ENCODE measurements around the gene CERS4.

The CERS4 gene

GRCh38 chr19:8224394-8225145 is 15.4 kb downstream of the CERS4 start:
- no peak overlapping the region for H3K27ac ChIP-seq
- TF ChIP-seq CTCF (IDR thresholded peaks at IDR 0.05): no peak
- TF ChIP-seq ZFX (IDR thresholded peaks at IDR 0.05; ENCODE audit: borderline replicate concordance): no peak

- TF ChIP-seq CTCF (IDR thresholded peaks at IDR 0.05) (no peak), ZFX (IDR thresholded peaks at IDR 0.05; ENCODE audit: borderline replicate concordance) (no peak)
- H3K27ac ChIP-seq: no peak overlapping the region
Observed at GRCh38 chr19:8231073-8231604, 22.0 kb downstream of the CERS4 start.

GRCh38 chr19:8233370-8233769 is 24.2 kb downstream of the CERS4 start:
- TF ChIP-seq ZFX (IDR thresholded peaks at IDR 0.05; ENCODE audit: borderline replicate concordance) (no peak), CTCF (IDR thresholded peaks at IDR 0.05) (no peak)
- no peak overlapping the region for H3K27ac ChIP-seq

- TF ChIP-seq CTCF (IDR thresholded peaks at IDR 0.05): no peak
- TF ChIP-seq ZFX (IDR thresholded peaks at IDR 0.05; ENCODE audit: borderline replicate concordance): no peak
- H3K27ac ChIP-seq: no peak overlapping the region
Observed at GRCh38 chr19:8237026-8237425, 27.9 kb downstream of the CERS4 start.

GRCh38 chr19:8238251-8238650 is 29.1 kb downstream of the CERS4 start:
- no peak for TF ChIP-seq ZFX (IDR thresholded peaks at IDR 0.05; ENCODE audit: borderline replicate concordance)
- H3K27ac ChIP-seq: no peak overlapping the region

GRCh38 chr19:8239528-8240273 is 30.5 kb downstream of the CERS4 start:
- no peak overlapping the region for H3K27ac ChIP-seq
- TF ChIP-seq ZFX (IDR thresholded peaks at IDR 0.05; ENCODE audit: borderline replicate concordance): no peak
- TF ChIP-seq CTCF (IDR thresholded peaks at IDR 0.05): no peak

GRCh38 chr19:8240274-8241229 is 31.4 kb downstream of the CERS4 start:
- H3K27ac ChIP-seq: no peak overlapping the region
- TF ChIP-seq ZFX (IDR thresholded peaks at IDR 0.05; ENCODE audit: borderline replicate concordance) (no peak), CTCF (IDR thresholded peaks at IDR 0.05) (no peak)
